T-helper 9 cell (primary cell): ENCODE data around the gene PRTN3.
"Not testable (repeated sequence)": the region's sequence is repeated elsewhere in the genome, so short reads cannot be mapped to it uniquely, and the experiment has no call there.

ENCODE experiments used
- DNase-seq: peaks from one replicate; pipeline ENCODE4 v3.0.0-alpha.2; 2020

Gene PRTN3

GRCh38 chr19:816500-816857, 24.3 kb upstream of the PRTN3 start:
- DNase-seq = no peak

DNA sequence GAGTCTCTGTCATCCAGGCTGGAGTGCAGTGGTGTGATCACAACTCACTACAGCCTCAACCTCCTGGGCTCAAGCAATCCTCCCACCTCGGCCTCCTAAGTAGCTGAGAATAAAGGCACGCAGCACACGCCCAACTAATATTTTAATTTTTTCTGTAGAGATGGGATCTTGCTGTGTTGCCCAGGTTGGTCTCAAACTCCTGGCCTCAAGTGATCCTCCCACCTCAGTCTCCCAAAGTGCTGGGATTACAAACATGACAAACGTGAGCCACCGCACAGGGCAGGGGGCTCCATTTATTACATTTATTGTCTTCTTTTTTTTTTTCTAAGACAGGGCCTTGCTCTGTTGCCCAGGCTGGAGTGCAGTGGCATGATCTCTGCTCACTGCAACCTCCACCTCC, 20.6 kb upstream of the PRTN3 start:
- not testable (repeated sequence) for DNase-seq

- DNase-seq = no peak
These were observed 19.5 kb upstream of the PRTN3 start for GRCh38 chr19:821231-821824.

GRCh38 chr19:821825-822503, 18.8 kb upstream of the PRTN3 start, which contains the start of gene PLPPR3:
PLPPR3 (minus strand) TSS chr19:821955; CDS start chr19:821559, 396 bp downstream.
- DNase-seq = no peak

- no peak for DNase-seq
These were observed 17.2 kb upstream of the PRTN3 start for GRCh38 chr19:823565-824121.

GRCh38 chr19:824885-825284, 15.9 kb upstream of the PRTN3 start:
- no peak for DNase-seq

DNA sequence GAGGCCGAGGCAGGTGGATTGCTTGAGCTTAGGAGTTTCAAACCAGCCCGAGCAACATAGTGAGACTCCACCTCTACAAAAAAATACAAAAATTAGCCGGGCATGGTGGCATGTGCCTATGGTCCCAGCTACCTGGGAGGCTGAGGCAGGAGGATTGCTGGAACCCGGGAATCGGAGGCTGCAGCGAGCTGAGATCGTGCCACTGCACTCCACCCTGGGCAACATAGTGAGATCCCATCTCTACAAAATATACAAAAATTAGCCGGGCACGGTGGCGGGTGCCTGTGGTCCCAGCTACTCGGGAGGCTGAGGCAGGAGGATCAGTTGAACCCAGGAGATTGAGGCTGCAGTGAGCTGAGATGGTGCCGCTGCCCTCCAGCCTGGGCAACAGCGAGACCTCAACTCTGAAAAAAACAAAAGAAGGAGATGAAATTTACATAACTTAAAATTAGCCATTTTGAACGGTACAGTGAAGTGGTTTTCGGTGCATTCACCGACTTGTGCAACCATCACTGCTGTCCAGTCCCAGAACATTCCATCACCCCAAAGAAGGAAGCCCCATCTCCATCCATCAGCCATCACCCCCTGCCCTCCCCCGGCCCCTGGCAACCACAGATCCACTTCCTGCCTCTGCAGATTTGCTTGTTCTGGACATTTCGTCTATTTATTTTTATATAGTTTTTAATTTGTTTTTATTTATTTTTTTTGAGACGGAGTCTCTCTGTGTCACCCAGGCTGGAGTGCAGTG, 14.7 kb upstream of the PRTN3 start:
- no peak for DNase-seq

DNA sequence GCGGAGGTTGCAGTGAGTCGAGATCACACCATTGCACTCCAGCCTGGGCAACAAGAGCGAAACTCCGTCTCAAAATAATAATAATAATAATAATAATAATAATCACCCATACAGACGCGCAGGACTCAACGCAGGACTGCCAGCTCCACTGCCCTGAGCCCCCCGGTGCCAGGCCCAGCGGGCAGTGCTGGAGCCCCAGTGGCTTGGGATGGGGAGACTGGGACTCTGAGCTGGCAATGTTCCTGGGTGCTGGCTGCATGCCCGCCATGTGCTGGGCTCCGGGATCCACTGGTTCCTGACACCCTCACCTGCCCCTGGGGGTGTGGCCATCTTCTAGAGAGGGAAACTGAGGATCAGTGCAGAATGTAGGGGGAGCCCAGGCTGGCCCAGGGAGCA, 13.5 kb upstream of the PRTN3 start:
- no peak for DNase-seq

GRCh38 chr19:827710-828321, 13.0 kb upstream of the PRTN3 start, which contains the start of gene AZU1:
AZU1 (plus strand) TSS chr19:827837; CDS start chr19:827847, 10 bp downstream.
- no peak for DNase-seq

DNA sequence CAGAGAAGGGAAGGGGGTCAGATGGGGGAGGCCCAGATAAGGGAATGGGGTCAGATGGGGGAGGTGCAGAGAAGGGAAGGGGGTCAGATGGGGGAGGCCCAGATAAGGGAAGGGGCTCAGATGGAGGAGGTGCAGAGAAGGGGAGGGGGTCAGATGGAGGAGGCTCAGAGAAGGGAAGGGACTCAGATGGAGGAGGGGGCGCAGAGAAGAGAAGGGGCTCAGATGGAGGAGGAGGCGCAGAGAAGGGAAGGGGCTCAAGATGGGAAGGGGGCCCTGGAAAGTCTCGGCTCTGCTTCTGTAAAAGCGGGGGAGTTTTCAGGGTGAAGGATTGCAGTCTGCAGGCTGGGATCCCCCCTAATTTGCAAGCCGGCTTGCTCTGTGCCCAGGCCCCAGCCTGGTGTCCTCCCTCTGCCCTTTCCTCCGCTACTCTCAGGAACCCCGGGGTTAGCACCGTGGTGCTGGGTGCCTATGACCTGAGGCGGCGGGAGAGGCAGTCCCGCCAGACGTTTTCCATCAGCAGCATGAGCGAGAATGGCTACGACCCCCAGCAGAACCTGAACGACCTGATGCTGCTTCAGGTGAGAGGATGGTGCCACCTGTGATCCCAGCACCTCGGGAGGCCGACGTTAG, 11.6 kb upstream of the PRTN3 start:
- DNase-seq = no peak

DNA sequence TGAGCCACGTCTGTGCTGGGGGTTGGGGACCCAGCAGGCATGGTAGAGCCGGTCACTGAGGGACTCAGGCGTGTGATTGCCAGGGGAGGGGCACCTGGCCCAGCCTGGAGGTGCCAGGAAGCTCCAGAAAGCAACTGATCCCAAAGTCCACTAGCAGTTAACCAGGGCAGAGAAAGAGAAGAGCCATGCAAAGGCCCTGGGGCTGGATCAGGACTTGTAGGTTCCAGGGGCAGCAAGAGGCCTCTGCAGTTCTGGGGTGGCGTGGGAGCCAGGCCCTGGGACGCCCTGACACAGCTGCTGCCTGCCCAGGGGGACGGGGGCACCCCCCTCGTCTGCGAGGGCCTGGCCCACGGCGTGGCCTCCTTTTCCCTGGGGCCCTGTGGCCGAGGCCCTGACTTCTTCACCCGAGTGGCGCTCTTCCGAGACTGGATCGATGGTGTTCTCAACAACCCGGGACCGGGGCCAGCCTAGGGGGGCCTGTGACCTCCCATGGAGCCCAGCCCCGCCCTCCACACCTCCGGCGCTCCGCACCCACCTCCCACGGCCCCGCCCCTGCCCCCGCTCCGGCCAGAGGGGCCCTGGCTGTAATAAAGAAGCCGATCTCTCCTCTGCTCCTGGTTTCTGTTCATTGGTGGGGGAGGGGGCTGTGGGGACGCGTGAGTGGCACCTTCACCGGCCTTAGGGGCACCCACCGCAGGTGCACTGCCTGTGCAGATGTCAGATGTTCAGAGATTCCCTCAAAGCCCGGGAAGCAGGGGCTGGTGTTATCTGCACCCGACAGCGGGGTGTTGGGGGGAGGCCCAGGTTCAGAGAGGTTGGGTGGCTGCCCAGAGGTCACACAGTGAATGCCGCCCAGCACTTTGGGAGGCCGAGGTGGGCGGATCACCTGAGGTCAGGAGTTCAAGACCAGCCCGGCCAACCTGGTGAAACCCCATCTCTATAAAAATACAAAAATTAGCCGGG, 9.1 kb upstream of the PRTN3 start:
- DNase-seq = no peak

DNA sequence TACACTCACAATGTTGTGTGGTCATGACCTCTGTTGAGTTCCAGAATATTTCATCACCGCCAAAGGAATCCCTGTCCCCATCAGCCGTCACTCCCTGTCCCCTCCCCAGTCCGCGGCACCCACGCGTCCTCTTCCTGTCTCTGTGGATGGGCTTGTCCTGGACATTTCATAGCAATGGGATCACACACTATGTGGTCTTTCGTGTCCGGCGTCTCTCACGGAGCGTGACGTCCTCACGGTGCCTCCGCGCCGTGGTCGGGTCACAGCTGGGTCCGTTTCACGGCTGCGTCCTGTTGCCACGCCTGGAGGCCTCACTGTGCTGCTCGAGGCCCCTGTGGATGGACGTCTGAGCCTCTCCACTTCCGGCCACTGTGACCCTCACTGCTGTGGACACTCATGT, 6.6 kb upstream of the PRTN3 start:
- DNase-seq = no peak

DNA sequence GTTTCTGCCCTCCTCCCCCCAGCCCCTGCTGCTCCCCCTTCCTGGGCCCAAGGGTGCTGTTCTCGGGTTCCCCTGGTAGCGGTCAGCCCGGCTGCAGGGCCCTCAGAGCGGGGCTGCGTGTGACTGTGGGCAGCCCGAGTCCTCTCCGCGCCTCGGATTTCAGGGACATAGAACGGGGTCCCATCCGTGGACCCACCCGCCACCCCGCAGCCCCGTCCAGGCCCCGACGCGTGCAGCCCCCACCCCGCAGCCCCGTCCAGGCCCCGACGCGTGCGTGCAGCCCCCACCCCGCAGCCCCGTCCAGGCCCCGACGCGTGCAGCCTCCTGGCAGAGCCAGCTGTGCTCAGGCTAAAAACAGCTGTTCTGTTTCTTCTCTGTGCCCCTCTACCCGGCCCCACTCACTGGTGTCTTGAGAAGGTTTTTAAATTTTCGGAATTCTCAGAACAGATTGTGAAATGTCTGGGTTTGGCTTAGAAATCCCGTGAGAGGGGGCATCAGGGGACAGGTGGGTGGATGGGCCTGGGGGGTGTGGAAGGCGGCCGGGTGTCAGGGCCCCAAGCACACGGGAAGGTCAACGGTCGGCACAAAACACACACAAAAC, 5.5 kb upstream of the PRTN3 start:
- DNase-seq = no peak

DNA sequence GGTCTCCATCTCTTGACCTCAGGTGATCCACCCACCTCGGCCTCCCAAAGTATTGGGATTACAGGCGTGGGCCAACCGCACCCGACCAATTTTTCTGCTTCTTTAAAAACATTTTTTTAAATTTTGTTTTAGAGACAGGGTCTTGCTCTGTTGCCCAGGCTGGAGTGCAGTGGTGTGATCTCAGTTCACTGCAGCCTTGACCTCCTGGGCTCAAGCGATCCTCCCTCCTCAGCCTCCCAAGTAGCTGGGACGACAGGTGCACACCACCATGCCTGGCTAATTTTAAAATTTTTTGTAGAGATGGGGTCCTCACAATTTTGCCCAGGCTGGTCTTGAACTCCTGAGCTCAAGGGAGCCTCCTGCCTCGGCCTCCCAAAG, 2.0 kb downstream of the PRTN3 start:
- DNase-seq = not testable (repeated sequence)

DNA sequence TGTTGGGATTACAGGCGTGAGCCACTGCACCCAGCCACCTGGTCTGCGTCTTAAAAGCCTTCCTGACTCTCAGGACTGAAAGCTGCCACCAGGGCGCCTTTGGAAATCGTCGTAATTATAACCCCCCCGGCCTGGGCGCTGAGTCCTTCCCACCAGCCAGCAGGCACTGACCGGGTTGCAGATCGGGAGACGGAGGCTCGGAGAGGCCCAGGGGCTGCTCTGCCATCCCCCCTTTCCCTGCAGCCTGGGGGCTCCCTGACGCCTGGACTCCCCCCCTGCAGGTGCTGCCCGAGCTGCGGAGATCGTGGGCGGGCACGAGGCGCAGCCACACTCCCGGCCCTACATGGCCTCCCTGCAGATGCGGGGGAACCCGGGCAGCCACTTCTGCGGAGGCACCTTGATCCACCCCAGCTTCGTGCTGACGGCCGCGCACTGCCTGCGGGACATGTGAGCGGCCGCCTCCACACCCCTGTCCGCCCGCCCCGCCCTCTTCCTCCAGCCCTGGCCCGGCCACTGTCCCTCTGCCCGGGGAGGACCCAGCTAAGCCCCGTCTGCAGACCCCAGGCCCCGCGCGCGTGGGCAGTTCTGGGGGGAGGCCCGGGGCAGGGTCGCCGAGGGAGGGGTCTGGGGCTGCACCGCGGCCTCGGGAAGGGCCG, 2.5 kb downstream of the PRTN3 start:
- DNase-seq = no peak

- no peak for DNase-seq
These were observed 3.2 kb downstream of the PRTN3 start for GRCh38 chr19:843836-844545.

- DNase-seq = no peak
These were observed 3.8 kb downstream of the PRTN3 start for GRCh38 chr19:844546-844971.

DNA sequence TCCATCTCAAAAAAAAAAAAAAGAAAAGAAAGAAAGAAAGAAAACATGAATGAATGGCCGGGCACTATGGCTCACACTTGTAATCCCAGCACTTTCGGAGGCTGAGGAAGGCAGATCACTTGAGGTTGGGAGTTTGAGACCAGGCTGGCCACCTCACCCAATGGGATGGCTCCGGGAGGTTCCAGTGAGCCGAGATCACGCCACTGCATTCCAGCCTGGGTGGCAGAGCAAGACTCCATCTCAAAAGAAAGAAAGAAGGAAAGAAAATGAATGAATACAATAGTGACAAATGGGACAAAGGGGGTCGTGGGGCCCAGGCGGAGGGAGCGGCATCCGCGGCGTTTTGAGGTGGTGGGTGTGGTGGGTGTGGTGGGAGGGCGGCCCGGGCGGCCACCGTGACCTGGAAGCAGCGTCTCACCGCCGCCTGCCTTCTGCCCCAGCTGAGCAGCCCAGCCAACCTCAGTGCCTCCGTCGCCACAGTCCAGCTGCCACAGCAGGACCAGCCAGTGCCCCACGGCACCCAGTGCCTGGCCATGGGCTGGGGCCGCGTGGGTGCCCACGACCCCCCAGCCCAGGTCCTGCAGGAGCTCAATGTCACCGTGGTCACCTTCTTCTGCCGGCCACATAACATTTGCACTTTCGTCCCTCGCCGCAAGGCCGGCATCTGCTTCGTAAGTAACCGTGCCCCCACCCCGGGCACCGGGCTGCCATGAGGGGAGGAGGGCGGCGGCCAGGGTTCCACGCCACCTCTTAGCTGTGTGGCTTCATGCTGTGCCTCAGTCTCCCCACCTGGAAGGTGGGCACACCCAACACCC, 5.1 kb downstream of the PRTN3 start:
- DNase-seq = no peak

DNA sequence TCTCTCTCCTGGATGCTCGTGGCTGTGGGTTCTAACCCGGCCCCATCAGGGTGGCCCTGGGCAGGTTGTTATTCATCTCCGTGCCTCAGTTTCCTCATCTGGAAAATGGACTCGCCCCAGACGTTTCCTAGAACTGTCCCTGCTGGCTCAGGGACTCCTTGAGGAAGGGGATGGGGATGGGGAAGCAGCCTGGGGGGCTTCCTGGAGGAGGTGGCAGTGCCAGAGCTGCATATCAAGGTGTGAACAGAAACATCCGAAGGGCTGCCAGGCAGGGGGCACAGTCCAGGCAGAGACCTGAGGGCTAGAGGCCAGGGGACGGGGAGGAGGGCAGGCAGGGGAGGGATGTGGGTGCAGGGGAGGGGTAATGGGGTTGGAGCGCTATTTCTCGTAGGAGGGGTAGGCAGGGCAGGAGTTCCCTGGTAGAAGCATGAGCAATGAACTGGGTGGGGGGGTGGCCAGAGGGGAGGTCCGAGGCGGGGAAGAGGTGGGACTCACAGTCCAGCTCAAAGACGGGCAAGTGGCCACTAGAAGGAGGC, 7.7 kb downstream of the PRTN3 start:
- no peak for DNase-seq
